Lung (tissue), 12 donors: Measurements from ENCODE around the gene PHB1. TPM values are rescaled to one million over a fixed set of nuclear protein-coding genes. Genes with fewer than 3 reads are reported as not detected.
A peak's percentile ranks its signal among the peaks of the same experiment; 100 is the strongest.

Source experiments
- ATAC-seq: fragments of 200-7000 bp; cut with Tn5 transposase; one replicate; pipeline ENCODE4 v1.9.1; 2020; ENCODE audit warnings: moderate number of reproducible peaks; ENCODE audit not compliant: insufficient read depth, low FRiP score
- DNase-seq, 3 donors: peaks; one replicate each; pipeline ENCODE4 v3.0.0-alpha.2; 2013 to 2017
- H3K27ac ChIP-seq, 2 donors: one replicate each; pipeline ENCODE4 v1.5.1; 2013; ENCODE audit warnings: mild to moderate bottlenecking in 2 of 2, moderate library complexity in 2 of 2, control low read depth in 1 of 2, inconsistent platforms in 1 of 2, low read depth in 1 of 2, low read length in 1 of 2
- H3K27me3 ChIP-seq, 3 donors: one replicate each; pipeline ENCODE4 v1.5.1; 2013; ENCODE audit warnings: low read length in 2 of 3; ENCODE audit not compliant: control insufficient read depth in 3 of 3, insufficient read depth in 3 of 3
- H3K36me3 ChIP-seq, 4 donors: one replicate each; pipeline ENCODE4 v1.5.1; 2013; ENCODE audit warnings: low read length in 4 of 4, mild to moderate bottlenecking in 1 of 4, moderate library complexity in 1 of 4; ENCODE audit not compliant: control insufficient read depth in 4 of 4, insufficient read depth in 4 of 4
- H3K4me1 ChIP-seq, 5 donors: one replicate each; pipeline ENCODE4 v1.5.1; 2013; ENCODE audit warnings: low read length in 5 of 5, mild to moderate bottlenecking in 2 of 5, moderate library complexity in 1 of 5; ENCODE audit not compliant: control insufficient read depth in 5 of 5, insufficient read depth in 5 of 5
- H3K4me3 ChIP-seq: one replicate; pipeline ENCODE4 v1.5.1; 2013; ENCODE audit warnings: mild to moderate bottlenecking, control low read depth, moderate library complexity
- H3K9ac ChIP-seq, 2 donors: one replicate each; pipeline ENCODE4 v1.5.1; 2013; ENCODE audit warnings: low read length in 2 of 2, control low read depth in 1 of 2; ENCODE audit not compliant: insufficient read depth in 1 of 2
- H3K9me3 ChIP-seq, 4 donors: one replicate each; pipeline ENCODE4 v1.5.1; 2013; ENCODE audit warnings: low read length in 3 of 4, mild to moderate bottlenecking in 1 of 4, moderate library complexity in 1 of 4; ENCODE audit not compliant: control insufficient read depth in 4 of 4, insufficient read depth in 3 of 4
- WGBS, 2 donors: extraction: QIAGEN DNeasy Blood & Tissue Kit; methylation state at CpG; one replicate each; pipeline ENCODE4 v1.1.7; 2013; 5-methylcytosine and 5-hydroxymethylcytosine counted together
- polyA plus RNA-seq, 2 donors: library from polyadenylated mRNA; stranded (reverse); fragments of 200-250 nt; gene quantifications; one replicate each; pipeline ENCODE4 v1.2.1, GENCODE V29; 2013
- total RNA-seq, 2 donors: library from RNA; depleted of rRNA in 1 of 2; stranded (reverse); fragments of >200 nt in 1 of 2; gene quantifications; one replicate each; pipeline ENCODE4 v1.2.1, GENCODE V29; 2014 to 2021
- TF ChIP-seq, protein P1 (sequence below): IDR thresholded peaks from 2 replicates; pipeline ENCODE4 v1.5.1; 2012; ENCODE audit warnings: mild to moderate bottlenecking; ENCODE audit errors: control extremely low read depth, extremely low read depth
- donor health status: control.
- donor health status: control.
- donor health status: Bipolar disorder and iron deficiency.
- donor health status: healthy.
- donor health status: DM: yes; HTN: yes; CAD: no.

The PHB1 gene
- total and polyA plus RNA-seq, 4 donors = 51.2 to 209 (median 128) TPM

- Histone ChIP-seq H3K27me3 (no peaks in the 10 kb centered on the region), H3K4me1 (peaks cover 0 to 15% (median 2%) of the 10 kb centered on the region in 5 donors), H3K27ac (no peak overlapping the region), H3K9me3 (no peaks in the 10 kb centered on the region), H3K9ac (no peak overlapping the region), H3K36me3 (no peaks in the 10 kb centered on the region), H3K4me3 (no peak overlapping the region)
- 35 to 63% methylated on average over 4 of the region's 4 CpGs for WGBS, 2 donors
- TF ChIP-seq, protein P1, sequence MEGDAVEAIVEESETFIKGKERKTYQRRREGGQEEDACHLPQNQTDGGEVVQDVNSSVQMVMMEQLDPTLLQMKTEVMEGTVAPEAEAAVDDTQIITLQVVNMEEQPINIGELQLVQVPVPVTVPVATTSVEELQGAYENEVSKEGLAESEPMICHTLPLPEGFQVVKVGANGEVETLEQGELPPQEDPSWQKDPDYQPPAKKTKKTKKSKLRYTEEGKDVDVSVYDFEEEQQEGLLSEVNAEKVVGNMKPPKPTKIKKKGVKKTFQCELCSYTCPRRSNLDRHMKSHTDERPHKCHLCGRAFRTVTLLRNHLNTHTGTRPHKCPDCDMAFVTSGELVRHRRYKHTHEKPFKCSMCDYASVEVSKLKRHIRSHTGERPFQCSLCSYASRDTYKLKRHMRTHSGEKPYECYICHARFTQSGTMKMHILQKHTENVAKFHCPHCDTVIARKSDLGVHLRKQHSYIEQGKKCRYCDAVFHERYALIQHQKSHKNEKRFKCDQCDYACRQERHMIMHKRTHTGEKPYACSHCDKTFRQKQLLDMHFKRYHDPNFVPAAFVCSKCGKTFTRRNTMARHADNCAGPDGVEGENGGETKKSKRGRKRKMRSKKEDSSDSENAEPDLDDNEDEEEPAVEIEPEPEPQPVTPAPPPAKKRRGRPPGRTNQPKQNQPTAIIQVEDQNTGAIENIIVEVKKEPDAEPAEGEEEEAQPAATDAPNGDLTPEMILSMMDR = no peak
- no peak for DNase-seq
- ATAC-seq = no peak
Measured at GRCh38 chr17:49450181-49450580, 35.5 kb upstream of the PHB1 start.

DNA sequence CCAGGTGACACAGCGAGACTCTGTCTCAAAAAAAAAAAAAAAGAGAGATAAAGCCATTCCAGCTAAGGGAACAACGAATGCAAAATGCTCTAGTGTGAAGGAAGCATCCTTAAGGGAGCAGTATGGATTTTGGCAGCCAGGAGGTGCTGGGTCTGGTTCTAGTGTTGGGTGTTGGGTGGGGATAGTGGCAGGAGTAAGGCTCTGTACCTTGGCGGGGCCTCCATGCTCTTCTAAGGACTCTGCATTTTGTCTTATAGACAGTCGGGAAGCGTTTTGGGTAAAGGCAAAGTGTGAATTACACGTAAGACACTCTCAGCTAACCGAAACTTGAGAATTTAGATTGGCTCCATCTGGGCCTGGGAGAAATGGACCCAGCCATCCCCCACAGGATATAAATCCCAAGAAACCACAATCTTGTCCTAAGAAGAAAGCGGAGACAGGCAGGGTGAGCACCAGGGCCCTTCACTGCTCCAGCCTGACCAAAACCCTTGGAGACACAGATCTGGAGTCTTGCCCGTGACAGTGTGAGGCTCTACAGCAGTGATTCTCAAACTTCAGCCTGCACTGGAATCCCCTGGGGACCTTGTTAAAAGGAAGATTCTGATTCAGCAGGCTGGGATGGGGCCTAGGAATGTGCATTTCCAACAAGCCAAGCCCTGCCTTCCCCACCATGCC is 33.1 kb upstream of the PHB1 start:
- no peak overlapping the region for H3K4me3 ChIP-seq
- TF ChIP-seq, protein P1 = no peak
- H3K36me3 ChIP-seq = no peaks in the 10 kb centered on the region

DNA sequence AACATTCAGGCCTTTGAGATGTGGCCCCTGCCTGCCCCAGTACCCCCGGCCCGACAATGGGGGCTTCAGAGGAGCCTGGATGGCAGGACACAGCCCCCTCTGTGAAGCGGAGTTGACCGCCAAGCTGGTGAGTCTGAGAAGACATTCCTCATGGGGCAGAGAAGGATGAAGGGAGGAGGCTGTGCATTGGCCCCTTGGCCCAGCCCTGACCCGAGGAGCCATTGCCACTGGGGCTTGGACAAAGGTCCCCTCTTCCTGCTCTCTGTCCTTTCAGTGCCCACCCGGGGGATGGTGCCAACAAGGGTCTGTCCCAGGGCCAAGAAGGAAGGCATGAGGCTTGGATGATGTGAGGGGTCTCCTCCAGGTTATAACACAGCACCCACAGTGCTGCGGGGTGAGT is 30.9 kb upstream of the PHB1 start:
- no peak overlapping the region for H3K4me3 ChIP-seq
- TF ChIP-seq, protein P1 = no peak
- H3K27ac ChIP-seq = no peak overlapping the region
- no peak for ATAC-seq
- no peaks in the 10 kb centered on the region for H3K36me3 ChIP-seq
- H3K4me1 ChIP-seq = peaks cover 0 to 12% (median 0%) of the 10 kb centered on the region in 5 donors
- no peak for DNase-seq
- no peak overlapping the region for H3K9ac ChIP-seq
- H3K27me3 ChIP-seq = no peaks in the 10 kb centered on the region
- H3K9me3 ChIP-seq = no peaks in the 10 kb centered on the region
- WGBS, 2 donors = 87 to 90% methylated on average over 7 of the region's 7 CpGs

More for the DNA sequence above, 33.1 kb upstream of the PHB1 start:
- H3K27me3 ChIP-seq = no peaks in the 10 kb centered on the region
- no peaks in the 10 kb centered on the region for H3K9me3 ChIP-seq
- H3K9ac ChIP-seq = no peak overlapping the region
- ATAC-seq = no peak
- H3K4me1 ChIP-seq = peaks cover 0 to 8% (median 0%) of the 10 kb centered on the region in 5 donors
- peak; percentile 49 to 85 (median 67) for DNase-seq
- H3K27ac ChIP-seq = no peak overlapping the region
- 86 to 92% methylated on average over 9 of the region's 9 CpGs for WGBS, 2 donors
